Breast epithelium (tissue), 3 donors: ENCODE data around the gene PAK6.

Experiments used
- POLR2A ChIP-seq: fragments of 450-650 bp; IDR thresholded peaks from one replicate; pipeline ENCODE4 v1.6.1; 2016; ENCODE audit warnings: antibody characterized with exemption, mild to moderate bottlenecking, moderate library complexity
- POLR2AphosphoS5 ChIP-seq, 3 donors: sonication (generic); formaldehyde crosslinking; IDR thresholded peaks; one replicate each; pipeline ENCODE4 v1.6.1; 2017; ENCODE audit warnings: antibody characterized with exemption in 3 of 3
- TF ChIP-seq, protein P1 (sequence below), 3 donors: fragments of 450-650 bp; IDR thresholded peaks; one replicate each; pipeline ENCODE4 v1.5.1; 2016 to 2017; ENCODE audit warnings: antibody characterized with exemption in 3 of 3, mild to moderate bottlenecking in 3 of 3, moderate library complexity in 3 of 3

DNA sequence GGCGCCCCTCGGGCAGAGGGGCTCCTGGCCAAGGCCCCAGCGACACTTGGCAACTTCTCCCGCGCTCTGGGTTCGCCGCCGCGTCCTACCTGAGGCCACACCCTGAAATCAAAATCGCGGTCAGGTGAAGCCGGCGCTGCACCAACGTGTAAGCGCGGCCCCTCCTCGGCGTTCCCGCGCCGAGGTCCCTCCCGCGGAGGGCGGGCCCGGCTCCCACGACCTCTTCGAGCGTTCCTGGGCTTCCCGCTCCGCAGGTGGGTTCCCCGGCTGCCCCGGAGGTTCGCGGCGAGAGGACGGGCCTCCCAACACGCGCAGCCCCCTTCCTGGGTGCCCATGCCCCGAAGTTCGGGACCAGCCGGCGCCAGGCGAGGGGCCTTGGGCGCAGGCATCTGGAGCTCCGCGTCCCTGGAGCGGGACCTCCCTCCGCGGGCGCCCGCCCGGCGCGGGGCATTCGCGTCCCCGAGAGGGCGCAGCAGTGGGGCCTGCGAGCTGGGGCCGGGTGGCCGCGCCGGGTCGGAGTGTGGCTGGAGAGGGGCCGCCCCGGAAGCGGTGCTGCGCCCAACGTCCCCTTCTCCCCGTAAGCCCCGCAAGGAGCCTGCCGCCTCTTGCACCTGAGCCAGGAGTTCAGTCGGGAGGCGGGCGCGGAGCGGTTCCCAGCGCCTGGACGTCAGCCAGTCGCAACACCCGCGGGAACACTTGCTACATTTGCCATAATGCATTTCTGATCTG is 13.7 kb downstream of the PAK6 start:
- TF ChIP-seq, protein P1, sequence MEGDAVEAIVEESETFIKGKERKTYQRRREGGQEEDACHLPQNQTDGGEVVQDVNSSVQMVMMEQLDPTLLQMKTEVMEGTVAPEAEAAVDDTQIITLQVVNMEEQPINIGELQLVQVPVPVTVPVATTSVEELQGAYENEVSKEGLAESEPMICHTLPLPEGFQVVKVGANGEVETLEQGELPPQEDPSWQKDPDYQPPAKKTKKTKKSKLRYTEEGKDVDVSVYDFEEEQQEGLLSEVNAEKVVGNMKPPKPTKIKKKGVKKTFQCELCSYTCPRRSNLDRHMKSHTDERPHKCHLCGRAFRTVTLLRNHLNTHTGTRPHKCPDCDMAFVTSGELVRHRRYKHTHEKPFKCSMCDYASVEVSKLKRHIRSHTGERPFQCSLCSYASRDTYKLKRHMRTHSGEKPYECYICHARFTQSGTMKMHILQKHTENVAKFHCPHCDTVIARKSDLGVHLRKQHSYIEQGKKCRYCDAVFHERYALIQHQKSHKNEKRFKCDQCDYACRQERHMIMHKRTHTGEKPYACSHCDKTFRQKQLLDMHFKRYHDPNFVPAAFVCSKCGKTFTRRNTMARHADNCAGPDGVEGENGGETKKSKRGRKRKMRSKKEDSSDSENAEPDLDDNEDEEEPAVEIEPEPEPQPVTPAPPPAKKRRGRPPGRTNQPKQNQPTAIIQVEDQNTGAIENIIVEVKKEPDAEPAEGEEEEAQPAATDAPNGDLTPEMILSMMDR (IDR thresholded peaks at IDR 0.05): no peak
- no peak for TF ChIP-seq POLR2A
- TF ChIP-seq POLR2AphosphoS5 (IDR thresholded peaks at IDR 0.05): no peak
